Stimulated activated CD8-positive, alpha-beta memory T cell treated with anti-CD3 and anti-CD28 coated beads, Interleukin-15, amount 100 ng/mL, for 4 hours (primary cell): ENCODE results near the gene RAPH1.
"Not testable (repeated sequence)": the region's sequence is repeated elsewhere in the genome, so short reads cannot be mapped to it uniquely, and the experiment has no call there.

Experiments
- DNase-seq, 2 donors: peaks; one replicate each; pipeline ENCODE4 v3.0.0-alpha.2; 2020; ENCODE audit warnings: low read depth in 2 of 2

RAPH1 gene

DNA sequence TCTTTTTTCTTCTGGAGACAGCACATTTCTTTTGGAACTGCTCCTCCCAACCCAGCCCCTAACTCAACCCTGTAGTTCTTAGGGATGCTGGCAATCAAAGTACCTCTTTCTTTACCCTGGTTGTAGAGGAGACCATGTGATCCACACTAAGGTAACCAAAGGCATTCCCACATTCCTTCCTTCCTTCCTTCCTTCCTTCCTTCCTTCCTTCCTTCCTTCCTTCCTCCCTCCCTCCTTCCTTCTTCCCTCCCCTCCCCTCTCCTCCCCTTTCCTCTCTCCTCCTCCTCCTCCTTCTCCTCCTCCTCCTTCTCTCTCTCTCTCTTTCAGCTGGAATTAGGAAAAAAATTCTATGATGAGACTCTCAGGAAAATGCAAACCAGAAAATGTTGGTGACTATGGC, 13.8 kb upstream of the RAPH1 start:
- DNase-seq, result no peak

DNA sequence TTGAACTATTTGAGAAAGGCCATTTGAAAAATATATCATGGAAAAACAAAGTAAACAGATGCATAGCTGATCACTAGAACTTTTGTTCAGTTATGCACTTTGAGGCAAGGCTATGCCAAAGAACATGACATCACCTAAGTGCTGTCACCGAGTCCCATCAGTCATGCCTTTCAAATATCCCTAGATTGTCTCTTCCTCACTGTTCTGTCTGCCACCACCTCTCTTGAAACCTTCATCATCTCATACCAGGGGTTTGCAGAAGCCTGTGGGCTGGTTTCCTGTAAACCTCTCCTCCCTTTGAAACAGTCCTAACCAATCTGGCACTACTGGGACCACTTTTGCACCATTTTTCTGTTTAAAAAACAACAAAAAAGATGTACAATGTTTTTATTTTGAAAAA, 12.3 kb upstream of the RAPH1 start:
- no peak for DNase-seq

DNA sequence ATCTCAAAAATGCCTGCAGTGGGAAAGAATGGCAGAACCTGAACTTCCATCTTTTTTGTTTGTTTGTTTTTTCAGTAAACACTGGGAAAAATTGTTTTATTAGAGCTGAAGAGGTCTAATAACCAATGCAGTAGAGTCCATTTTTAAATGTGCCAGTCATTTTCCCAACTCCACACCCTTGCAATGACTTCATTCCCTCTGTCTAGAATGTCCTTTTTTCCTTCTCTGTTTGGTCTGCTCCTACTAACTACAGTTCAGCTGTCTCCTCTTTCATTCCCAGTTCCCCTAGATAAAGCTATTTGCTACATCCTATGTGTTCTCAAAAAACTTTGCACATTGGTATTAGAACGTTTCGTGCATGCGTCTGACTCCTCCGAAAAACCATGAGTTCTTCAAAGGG, 9.3 kb upstream of the RAPH1 start:
- no peak for DNase-seq

DNA sequence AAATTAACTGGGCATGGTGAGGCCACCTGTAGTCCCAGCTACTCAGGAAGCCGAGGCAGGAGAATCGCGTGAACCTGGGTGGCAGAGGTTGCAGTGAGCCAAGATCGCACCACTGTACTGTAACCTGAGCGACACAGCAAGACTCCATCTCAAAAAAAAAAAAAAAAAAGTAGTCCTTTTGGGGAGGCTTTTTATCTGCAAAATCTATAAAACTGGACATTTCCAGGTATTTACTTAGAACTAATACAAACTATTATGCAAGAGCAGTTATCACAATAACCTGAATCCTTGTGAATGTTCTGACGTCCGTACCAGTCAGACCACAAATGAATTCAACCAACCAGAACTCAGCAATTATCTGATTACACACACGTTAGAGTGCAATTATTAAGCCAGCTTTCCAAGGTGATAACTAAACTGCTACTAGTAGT, 8.8 kb upstream of the RAPH1 start:
- no peak for DNase-seq

DNA sequence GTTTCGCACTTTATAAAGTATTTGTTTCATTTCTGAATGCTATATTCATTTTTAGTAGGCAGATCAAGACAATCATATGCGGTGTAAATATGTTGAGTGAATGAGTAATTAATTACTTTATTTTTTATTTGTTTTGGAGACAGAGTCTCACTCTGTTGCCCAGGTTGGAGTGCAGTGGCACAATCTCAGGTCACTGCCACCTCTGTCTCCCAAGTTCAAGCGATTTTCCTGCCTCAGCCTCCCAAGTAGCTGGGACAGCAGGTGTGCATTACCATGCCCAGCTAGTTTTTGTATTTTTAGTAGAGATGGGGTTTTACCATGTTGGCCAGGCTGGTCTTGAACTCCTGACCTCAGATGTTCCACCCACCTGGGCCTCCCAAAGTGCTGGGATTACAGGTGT, 5.5 kb upstream of the RAPH1 start:
- DNase-seq, result not testable (repeated sequence)

DNA sequence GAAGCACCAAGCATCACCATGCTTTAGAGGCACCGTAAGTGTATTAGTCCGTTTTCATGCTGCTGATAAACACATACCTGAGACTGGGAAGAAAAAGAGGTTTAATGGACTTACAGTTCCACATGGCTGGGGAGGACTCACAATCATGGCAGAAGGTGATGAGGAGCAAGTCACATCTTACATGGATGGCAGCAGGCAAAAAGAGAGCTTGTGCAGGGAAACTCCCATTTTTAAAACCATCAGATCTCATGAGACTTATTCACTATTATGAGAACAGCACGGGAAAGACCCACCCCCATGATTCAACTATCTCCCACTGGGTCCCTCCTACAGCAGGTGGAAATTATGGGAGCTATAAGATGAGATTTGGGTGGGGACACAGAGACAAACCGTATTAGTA, 3.1 kb upstream of the RAPH1 start:
- DNase-seq, result not testable (repeated sequence)

- not testable (repeated sequence) for DNase-seq
These were observed 1.5 kb upstream of the RAPH1 start for GRCh38 chr2:203536586-203536951.

- no peak for DNase-seq
These were observed 884 bp upstream of the RAPH1 start for GRCh38 chr2:203535784-203536585.

DNA sequence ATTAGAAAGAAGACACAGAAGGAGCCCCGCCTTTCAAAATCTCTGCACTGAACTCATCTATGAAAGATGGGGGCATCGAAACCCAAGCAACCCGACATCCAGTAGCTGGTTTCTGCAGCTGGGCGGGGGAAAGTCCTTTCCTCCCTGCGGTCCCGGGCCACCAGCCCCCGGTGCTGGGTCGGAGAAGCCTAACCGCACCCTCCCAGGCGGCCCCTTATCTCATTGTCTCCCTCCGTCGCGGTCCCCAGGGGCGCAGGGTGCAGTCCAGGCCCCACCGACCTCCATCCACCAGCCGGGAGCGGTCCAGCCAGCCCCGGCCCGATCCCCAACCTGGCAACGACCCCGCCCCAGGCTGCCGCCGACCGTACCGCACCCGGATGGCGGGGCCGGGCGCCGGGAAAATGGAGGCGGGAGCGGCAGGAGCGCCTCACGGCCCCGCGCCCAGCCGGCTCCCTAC, 452 bp downstream of the RAPH1 start:
- peak in 1 of 2 donors; percentile 10 for DNase-seq

GRCh38 chr2:203533676-203534591, 1.2 kb downstream of the RAPH1 start:
- no peak for DNase-seq

GRCh38 chr2:203532957-203533658, 2.0 kb downstream of the RAPH1 start:
- no peak for DNase-seq

DNA sequence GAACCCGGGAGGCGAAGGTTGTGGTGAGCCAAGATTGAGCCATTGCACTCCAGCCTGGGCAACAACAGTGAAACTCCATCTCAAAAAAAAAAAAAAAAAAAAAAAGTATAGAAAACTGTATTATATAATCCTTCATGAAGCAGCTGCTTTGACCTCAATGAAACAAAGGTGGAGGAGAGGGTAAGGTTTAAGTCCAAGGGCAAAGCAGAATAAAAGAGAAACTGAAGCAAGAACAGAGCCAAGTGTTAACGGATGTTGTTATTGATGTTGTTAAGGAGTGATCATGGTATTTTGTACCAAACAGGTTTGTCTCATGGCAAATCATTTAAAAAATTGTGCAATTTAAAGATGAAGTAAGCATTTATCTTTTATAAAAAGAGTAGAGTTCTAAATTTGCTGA, 7.4 kb downstream of the RAPH1 start:
- DNase-seq, result no peak

DNA sequence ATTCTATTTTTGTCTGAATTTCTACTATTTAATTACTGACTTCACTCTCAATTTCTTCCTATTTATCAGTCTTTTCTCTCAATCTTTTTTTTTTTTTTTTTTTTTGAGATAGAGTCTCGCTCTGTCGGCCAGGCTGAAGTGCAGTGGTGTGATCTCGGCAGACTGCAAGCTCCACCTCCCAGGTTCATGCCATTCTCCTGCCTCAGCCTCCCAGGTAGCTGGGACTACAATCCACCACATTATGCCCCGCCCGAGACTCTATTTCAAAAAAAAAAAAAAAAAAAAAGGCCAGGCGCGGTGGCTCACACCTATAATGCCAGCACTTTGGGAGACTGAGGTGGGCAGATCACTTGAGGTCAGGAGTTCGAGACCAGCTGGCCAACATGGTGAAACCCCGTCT, 21.8 kb downstream of the RAPH1 start:
- not testable (repeated sequence) for DNase-seq

DNA sequence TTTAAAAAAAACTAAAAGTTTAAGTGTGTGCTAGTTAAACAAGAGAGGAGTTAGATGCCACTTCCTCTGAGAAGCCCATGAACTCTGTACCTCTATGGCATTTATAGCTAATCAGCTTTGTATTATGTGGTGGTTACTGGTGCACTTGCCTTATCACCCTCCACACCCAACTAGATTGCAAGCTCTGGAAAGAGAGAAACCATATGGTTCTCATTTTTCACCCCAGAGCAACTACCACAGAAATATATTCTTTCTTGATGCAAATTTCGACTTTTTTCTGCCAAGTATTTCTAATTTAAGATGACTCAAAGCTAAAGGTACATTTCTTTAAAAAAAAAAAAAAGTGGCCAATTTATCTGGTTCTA, 24.2 kb downstream of the RAPH1 start:
- DNase-seq, result no peak

- no peak for DNase-seq
These were observed 24.7 kb downstream of the RAPH1 start for GRCh38 chr2:203510256-203510940.

DNA sequence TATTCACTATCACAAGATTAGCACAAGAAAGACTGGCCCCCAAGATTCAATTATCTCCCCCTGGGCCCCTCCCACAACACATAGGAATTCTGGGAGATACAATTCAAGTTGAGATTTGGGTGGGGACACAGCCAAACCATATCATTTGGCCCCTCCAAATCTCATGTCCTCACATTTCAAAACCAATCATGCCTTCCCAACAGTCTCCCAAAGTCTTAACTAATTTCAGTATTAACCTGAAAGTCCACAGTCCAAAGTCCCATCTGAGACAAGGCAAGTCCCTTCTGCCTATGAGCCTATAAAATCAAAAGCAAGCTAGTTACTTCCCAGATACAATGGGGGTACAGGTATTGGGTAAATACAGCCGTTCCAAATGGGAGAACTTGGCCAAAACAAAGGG, 31.6 kb downstream of the RAPH1 start:
- not testable (repeated sequence) for DNase-seq

DNA sequence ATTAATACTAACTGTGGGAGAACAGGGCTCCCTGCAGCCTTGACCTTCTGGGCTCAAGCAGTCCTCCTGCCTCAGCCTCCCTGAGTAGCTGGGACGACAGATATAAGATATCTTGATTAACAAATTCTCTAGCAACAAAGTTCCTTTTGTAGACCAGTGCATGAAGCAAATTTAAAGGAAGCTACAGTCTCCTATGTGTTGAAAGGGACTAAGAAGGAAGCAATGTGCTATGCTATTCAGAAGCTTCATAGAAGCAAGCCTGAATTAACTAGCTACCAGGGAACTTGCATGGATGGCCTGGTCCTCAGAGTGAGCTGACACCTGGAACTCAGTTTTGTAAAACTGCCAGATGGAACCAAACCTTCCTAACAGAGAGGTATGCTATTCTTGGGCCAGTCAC, 33.2 kb downstream of the RAPH1 start:
- DNase-seq, result no peak

DNA sequence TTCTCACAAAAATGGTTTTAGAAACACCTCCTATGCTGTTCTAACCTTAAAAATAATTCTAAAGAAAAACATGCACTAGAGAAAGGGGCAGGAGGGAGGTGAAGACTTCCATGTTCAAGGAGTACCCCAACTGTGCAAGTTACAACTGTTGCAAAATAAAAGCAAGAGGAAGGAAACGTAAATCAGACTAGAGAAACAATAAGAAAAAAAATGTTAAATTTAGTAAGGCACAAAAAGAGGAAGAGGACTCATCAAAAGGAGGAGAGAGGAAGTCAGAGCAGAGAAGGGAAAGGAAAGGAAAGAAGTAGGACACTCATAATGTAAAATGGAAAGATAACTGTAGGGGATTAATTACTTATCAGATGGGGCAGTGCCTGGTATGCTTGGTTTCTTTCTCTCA, 34.1 kb downstream of the RAPH1 start:
- no peak for DNase-seq

DNA sequence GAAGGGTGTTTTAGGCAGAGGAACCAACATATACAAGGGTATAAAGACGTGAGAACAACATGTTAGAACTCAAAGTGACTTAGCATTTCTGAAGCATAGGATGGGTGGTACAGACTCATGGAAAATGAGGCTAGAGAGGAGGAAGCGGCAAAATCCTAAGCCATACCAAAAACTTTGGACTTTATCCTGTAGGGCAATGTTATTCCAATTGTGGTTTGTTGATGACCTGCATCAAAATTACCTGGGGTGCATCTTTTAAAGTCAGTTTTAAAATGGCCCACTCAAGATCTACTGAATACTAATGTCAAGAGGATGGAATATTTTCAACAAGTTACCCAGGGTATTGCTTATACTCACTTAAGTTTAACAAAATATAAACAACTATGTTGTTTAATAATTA, 34.8 kb downstream of the RAPH1 start:
- DNase-seq, result no peak

GRCh38 chr2:203498161-203498560, 36.9 kb downstream of the RAPH1 start:
- no peak for DNase-seq

GRCh38 chr2:203492965-203493364, 42.1 kb downstream of the RAPH1 start:
- DNase-seq, result no peak

- no peak for DNase-seq
These were observed 44.7 kb downstream of the RAPH1 start for GRCh38 chr2:203490391-203490790.
